Liver (tissue), 9 donors: ENCODE results near the gene C1GALT1. TPM values are rescaled to one million over a fixed set of nuclear protein-coding genes. Genes with fewer than 3 reads are reported as not detected.
"Not testable (repeated sequence)": the region's sequence is repeated elsewhere in the genome, so short reads cannot be mapped to it uniquely, and the experiment has no call there.

Source experiments
- DNase-seq: peaks from one replicate; pipeline ENCODE4 v3.0.0-alpha.2; 2017; ENCODE audit warnings: low spot score
- H3K27ac ChIP-seq, 2 donors: one replicate each; pipeline ENCODE4 v1.7.0; 2013; ENCODE audit warnings: inconsistent platforms in 2 of 2, low read length in 2 of 2, control low read depth in 1 of 2, low read depth in 1 of 2, mild to moderate bottlenecking in 1 of 2
- H3K27me3 ChIP-seq, 4 donors: one replicate each; pipeline versions ENCODE4 v1.6.1 to v1.7.0; 2013; ENCODE audit warnings: low read length in 3 of 4, inconsistent platforms in 1 of 4, mild to moderate bottlenecking in 1 of 4, moderate library complexity in 1 of 4; ENCODE audit not compliant: control insufficient read depth in 4 of 4, insufficient read depth in 4 of 4
- H3K36me3 ChIP-seq, 4 donors: one replicate each; pipeline versions ENCODE4 v1.6.1 to v1.7.0; 2013; ENCODE audit warnings: low read length in 3 of 4, mild to moderate bottlenecking in 3 of 4, low read depth in 1 of 4, moderate library complexity in 1 of 4; ENCODE audit not compliant: control insufficient read depth in 4 of 4, insufficient read depth in 3 of 4
- H3K4me1 ChIP-seq, 4 donors: one replicate each; pipeline versions ENCODE4 v1.6.1 to v1.7.0; 2013; ENCODE audit warnings: low read length in 3 of 4, mild to moderate bottlenecking in 3 of 4, moderate library complexity in 1 of 4; ENCODE audit not compliant: control insufficient read depth in 4 of 4, insufficient read depth in 4 of 4
- H3K4me3 ChIP-seq, 3 donors: one replicate each; pipeline versions ENCODE4 v1.6.1 to v1.7.0; 2013; ENCODE audit warnings: low read length in 3 of 3, control low read depth in 1 of 3, low read depth in 1 of 3, mild to moderate bottlenecking in 1 of 3
- H3K9ac ChIP-seq, 2 donors: one replicate each; pipeline ENCODE4 v1.7.0; 2013; ENCODE audit warnings: low read length in 2 of 2, mild to moderate bottlenecking in 2 of 2, moderate library complexity in 2 of 2, control low read depth in 1 of 2, low read depth in 1 of 2
- H3K9me3 ChIP-seq, 4 donors: one replicate each; pipeline versions ENCODE4 v1.6.1 to v1.7.0; 2013; ENCODE audit warnings: low read length in 3 of 4; ENCODE audit not compliant: control insufficient read depth in 4 of 4
- ATF3 ChIP-seq: IDR thresholded peaks from 2 replicates; pipeline ENCODE4 v1.6.1; 2016; ENCODE audit warnings: antibody characterized with exemption
- CTCF ChIP-seq: fragments of 150-350 bp; IDR thresholded peaks from 2 replicates; pipeline ENCODE4 v1.5.1; 2017; ENCODE audit warnings: improper control_type of control experiment, low read depth, low read length; ENCODE audit not compliant: missing input control
- EGR1 ChIP-seq, 2 donors: IDR thresholded peaks; 2 replicates each; pipeline ENCODE4 v1.6.1; 2016 to 2018; ENCODE audit warnings: antibody characterized with exemption in 2 of 2, low read depth in 2 of 2
- FOXA1 ChIP-seq: IDR thresholded peaks from 2 replicates; pipeline ENCODE4 v1.6.1; 2016; ENCODE audit warnings: antibody characterized with exemption
- FOXA2 ChIP-seq: IDR thresholded peaks from 2 replicates; pipeline ENCODE4 v1.6.1; 2016; ENCODE audit warnings: antibody characterized with exemption
- GABPA ChIP-seq, 2 donors: IDR thresholded peaks in 1 of 2; conservative IDR thresholded peaks in 1 of 2; 2 replicates each; pipeline ENCODE4 v1.6.1; 2016; ENCODE audit warnings: antibody characterized with exemption in 2 of 2, mild to moderate bottlenecking in 1 of 2, moderate library complexity in 1 of 2
- HNF4A ChIP-seq, 2 donors: conservative IDR thresholded peaks; 2 replicates each; pipeline ENCODE4 v1.6.1; 2016; ENCODE audit warnings: antibody characterized with exemption in 2 of 2, mild to moderate bottlenecking in 2 of 2
- HNF4G ChIP-seq: IDR thresholded peaks from 2 replicates; pipeline ENCODE4 v1.6.1; 2016; ENCODE audit warnings: antibody characterized with exemption
- JUND ChIP-seq, 2 donors: IDR thresholded peaks; 2 replicates each; pipeline ENCODE4 v1.6.1; 2016; ENCODE audit warnings: antibody characterized with exemption in 2 of 2
- MAX ChIP-seq: IDR thresholded peaks from 2 replicates; pipeline ENCODE4 v1.6.1; 2016; ENCODE audit warnings: antibody characterized with exemption
- NR2F2 ChIP-seq: IDR thresholded peaks from 2 replicates; pipeline ENCODE4 v1.6.1; 2016; ENCODE audit warnings: antibody characterized with exemption
- RAD21 ChIP-seq, 2 donors: IDR thresholded peaks; 2 replicates each; pipeline ENCODE4 v1.6.1; 2016; ENCODE audit warnings: antibody characterized with exemption in 2 of 2, mild to moderate bottlenecking in 2 of 2
- REST ChIP-seq: IDR thresholded peaks from 2 replicates; pipeline ENCODE4 v1.6.1; 2016; ENCODE audit warnings: antibody characterized with exemption, mild to moderate bottlenecking
- RXRA ChIP-seq, 2 donors: IDR thresholded peaks; 2 replicates each; pipeline ENCODE4 v1.6.1; 2017 to 2018; ENCODE audit warnings: antibody characterized with exemption in 2 of 2, mild to moderate bottlenecking in 1 of 2
- SP1 ChIP-seq: IDR thresholded peaks from 2 replicates; pipeline ENCODE4 v1.6.1; 2018; ENCODE audit warnings: antibody characterized with exemption, mild to moderate bottlenecking
- TAF1 ChIP-seq: conservative IDR thresholded peaks from 2 replicates; pipeline ENCODE4 v1.6.1; 2016; ENCODE audit warnings: antibody characterized with exemption, mild to moderate bottlenecking
- YY1 ChIP-seq: IDR thresholded peaks from 2 replicates; pipeline ENCODE4 v1.6.1; 2016; ENCODE audit warnings: antibody characterized with exemption, mild to moderate bottlenecking
- ZBTB33 ChIP-seq: IDR thresholded peaks from 2 replicates; pipeline ENCODE4 v1.6.1; 2016; ENCODE audit warnings: antibody characterized with exemption
- WGBS: extraction: QIAGEN DNeasy Blood & Tissue Kit; methylation state at CpG from one replicate; pipeline ENCODE4 v1.1.7; 2013; 5-methylcytosine and 5-hydroxymethylcytosine counted together
- polyA plus RNA-seq, 2 donors: library from polyadenylated mRNA; stranded (reverse) in 1 of 2; unstranded in 1 of 2; fragments of 200-250 nt in 1 of 2; fragments of >200 nt in 1 of 2; fragmentation: Nextera tagmentation in 1 of 2; extraction: Ambion mirVana in 1 of 2; gene quantifications; one replicate each; pipeline versions ENCODE4 v1.2.1 to v1.2.3, GENCODE V29; 2013 to 2015
- total RNA-seq, 2 donors: library from RNA; depleted of rRNA; stranded (reverse); fragments of >200 nt; gene quantifications; one replicate each; pipeline ENCODE4 v1.2.3, GENCODE V29; 2014
- donor health status: healthy.
- donor health status: healthy.
- donor health status: healthy.
- donor health status: healthy.
- donor health status: healthy.

Gene C1GALT1
- total and polyA plus RNA-seq, 4 donors = 5.6 to 28.6 (median 12.5) TPM

- H3K27me3 ChIP-seq, H3K9ac ChIP-seq, DNase-seq, H3K36me3 ChIP-seq, H3K27ac ChIP-seq, H3K4me3 ChIP-seq, H3K9me3 ChIP-seq, H3K4me1 ChIP-seq: not testable (repeated sequence)
- 99% methylated on average over 3 of the region's 3 CpGs for WGBS
Observed at GRCh38 chr7:7199592-7199991, 17.2 kb downstream of the C1GALT1 start.

GRCh38 chr7:7200255-7200654, 17.9 kb downstream of the C1GALT1 start:
- H3K9ac ChIP-seq, H3K9me3 ChIP-seq, H3K4me1 ChIP-seq, H3K36me3 ChIP-seq, H3K27me3 ChIP-seq, H3K27ac ChIP-seq, DNase-seq, H3K4me3 ChIP-seq: not testable (repeated sequence)
- WGBS = 93% methylated on average over 3 of the region's 3 CpGs

- Histone ChIP-seq H3K27me3 (no peaks in the 10 kb centered on the region), H3K9ac (no peak overlapping the region), H3K36me3 (no peaks in the 10 kb centered on the region), H3K4me3 (no peak overlapping the region), H3K9me3 (no peaks in the 10 kb centered on the region), H3K27ac (no peak overlapping the region), H3K4me1 (no peaks in the 10 kb centered on the region)
- no peak for DNase-seq
- no peak for TF ChIP-seq JUND (IDR thresholded peaks at IDR 0.05)
- TF ChIP-seq MAX = no peak
- no peak for TF ChIP-seq YY1
- TF ChIP-seq CTCF = no peak
- no peak for TF ChIP-seq SP1
- TF ChIP-seq ZBTB33 = no peak
- TF ChIP-seq HNF4A (conservative IDR thresholded peaks at IDR 0.05) = no peak
- no peak for TF ChIP-seq GABPA (IDR thresholded peaks at IDR 0.05 in 1 of 2, conservative IDR thresholded peaks at IDR 0.05 in 1 of 2)
- TF ChIP-seq HNF4G = no peak
- TF ChIP-seq RAD21 (IDR thresholded peaks at IDR 0.05) = no peak
- no peak for TF ChIP-seq FOXA1
- TF ChIP-seq EGR1 (IDR thresholded peaks at IDR 0.05; ENCODE audit: low read depth in 2 of 2) = no peak
- TF ChIP-seq ATF3 = no peak
- no peak for TF ChIP-seq NR2F2
- TF ChIP-seq REST = no peak
- no peak for TF ChIP-seq TAF1
- TF ChIP-seq RXRA (IDR thresholded peaks at IDR 0.05) = no peak
- no peak for TF ChIP-seq FOXA2
- WGBS = 84% methylated on average over 15 of the region's 15 CpGs
Observed at GRCh38 chr7:7201578-7202374, 19.4 kb downstream of the C1GALT1 start.
